HepG2 (cell line): ENCODE measurements around the gene FBXL4. TPM values are rescaled to one million over a fixed set of nuclear protein-coding genes. Genes with fewer than 3 reads are reported as not detected.

Source experiments
- ATAC-seq: fragments of 200-7000 bp; cut with Tn5 transposase; 3 replicates; pipeline ENCODE4 v1.9.1; 2020; ENCODE audit warnings: mild to moderate bottlenecking, moderate library complexity
- BruUV-seq: library from RNA; stranded (reverse); fragments of 400-500 nt; replicated peaks from 2 replicates; lab custom pipeline; 2021; lab: Mats Ljungman, UMichigan
- CTCF ChIA-PET: fragments of 300-600 bp; formaldehyde crosslinking; extraction: SDS; loops from one replicate; lab custom pipeline; 2021; ENCODE audit warnings: low total read pairs, inconsistent platforms, low intra/inter-chr PET ratio; lab: Yijun Ruan, JAX
- POLR2A ChIA-PET: fragments of 350-600 bp; sonication (Branson Sonifier 250); formaldehyde crosslinking; loops from one replicate; lab custom pipeline; 2020; ENCODE audit warnings: antibody characterized with exemption, inconsistent platforms; lab: Yijun Ruan, JAX
- DNase-seq: peaks from one replicate; pipeline ENCODE4 v3.0.0-alpha.2; 2015; ENCODE audit warnings: low spot score
- FAIRE-seq: peaks from 3 replicates; lab custom pipeline; 2011; peaks lifted over from hg19 to GRCh38; lab: Jason Lieb, UNC
- H2AFZ ChIP-seq: one replicate; pipeline ENCODE4 v1.6.1; 2011; ENCODE audit warnings: low read length, inconsistent platforms
- H3K27ac ChIP-seq: fragments of 300-600 bp; 3 replicates; pipeline ENCODE4 v1.8.0; 2011; ENCODE audit warnings: mixed run types, mild to moderate bottlenecking, mixed read lengths, low read length, inconsistent platforms; ENCODE audit not compliant: insufficient read depth; ENCODE audit errors: extremely low read length
- H3K27me3 ChIP-seq, 2 experiments: fragments of 200-600 bp in 1 of 2; 2 replicates in 1 of 2; 3 replicates in 1 of 2; pipeline versions ENCODE4 v1.6.0 to v1.8.0; 2011; ENCODE audit warnings: low read length in 2 of 2, mild to moderate bottlenecking in 2 of 2, moderate library complexity in 2 of 2, inconsistent platforms in 1 of 2; ENCODE audit not compliant: insufficient read depth in 2 of 2, control insufficient read depth in 1 of 2
- H3K36me3 ChIP-seq, 2 experiments: fragments of 200-600 bp in 1 of 2; replicated peaks in 1 of 2; 2 replicates in 1 of 2; 3 replicates in 1 of 2; pipeline versions ENCODE4 v1.5.1 to v1.8.0; 2011; ENCODE audit warnings: low read length in 2 of 2, inconsistent platforms in 1 of 2; ENCODE audit not compliant: insufficient read depth in 2 of 2, control insufficient read depth in 1 of 2
- H3K4me1 ChIP-seq: 2 replicates; pipeline ENCODE4 v1.5.1; 2012; ENCODE audit warnings: low read length, inconsistent platforms; ENCODE audit not compliant: insufficient read depth
- H3K4me2 ChIP-seq: 2 replicates; pipeline ENCODE4 v1.6.0; 2011; ENCODE audit warnings: low read depth, low read length, inconsistent platforms
- H3K4me3 ChIP-seq, 3 experiments: fragments of 200-600 bp in 1 of 3; sonication (generic), shearing (Covaris generic) in 1 of 3; replicated peaks in 1 of 3; 2 replicates each; pipeline ENCODE4 v1.5.1; 2011 to 2016; ENCODE audit warnings: low read length in 3 of 3, inconsistent platforms in 2 of 3, low read depth in 2 of 3, mild to moderate bottlenecking in 2 of 3, control low read depth in 1 of 3, mixed read lengths in 1 of 3; ENCODE audit not compliant: insufficient read depth in 1 of 3
- H3K79me2 ChIP-seq: one replicate; pipeline ENCODE4 v1.6.1; 2011; ENCODE audit warnings: low read length, inconsistent platforms; ENCODE audit not compliant: insufficient read depth
- H3K9ac ChIP-seq: 2 replicates; pipeline ENCODE4 v1.6.0; 2011; ENCODE audit warnings: mild to moderate bottlenecking, low read depth, low read length, inconsistent platforms; ENCODE audit not compliant: insufficient read depth
- H3K9me3 ChIP-seq: 2 replicates; pipeline ENCODE4 v1.5.1; 2012; ENCODE audit warnings: mild to moderate bottlenecking, low read length
- H4K20me1 ChIP-seq: 2 replicates; pipeline ENCODE4 v1.6.0; 2011; ENCODE audit warnings: inconsistent platforms, mild to moderate bottlenecking, low read length, moderate library complexity; ENCODE audit not compliant: insufficient read depth
- EZH2 ChIP-seq: conservative IDR thresholded peaks from 2 replicates; pipeline ENCODE4 v1.6.1; 2012; ENCODE audit warnings: mild to moderate bottlenecking, low read depth, low read length, moderate library complexity
- MNT ChIP-seq: fragments of 450-650 bp; IDR thresholded peaks from 2 replicates; pipeline ENCODE4 v1.6.1; 2016
- SMC3 ChIP-seq: IDR thresholded peaks from 2 replicates; pipeline ENCODE4 v1.6.1; 2011; ENCODE audit warnings: low read length, improper control_type of control experiment
- STAG1 ChIP-seq: sonication (generic); formaldehyde crosslinking; IDR thresholded peaks from 2 replicates; pipeline ENCODE4 v1.4.0; 2020; ENCODE audit warnings: missing genetic modification reagents
- ZNF652 ChIP-seq: IDR thresholded peaks from 2 replicates; pipeline ENCODE4 v1.6.1; 2016; ENCODE audit warnings: low read depth, borderline replicate concordance
- WGBS: methylation state at CpG from one replicate; pipeline ENCODE4 v1.1.6; 2017; ENCODE audit warnings: low lambda C conversion rate; 5-methylcytosine and 5-hydroxymethylcytosine counted together
- in situ Hi-C: cut with HindIII; loops from 2 replicates; pipeline ENCODE4 v1.10.0; 2017; ENCODE audit warnings: low pct_unique_long_range_greater_than_20kb; ENCODE audit not compliant: extremely low pct_ligation_motif_present
- intact Hi-C: fragments of 100-400 bp; cut with micrococcal nuclease; formaldehyde crosslinking; loops from one replicate; pipeline ENCODE4 v1.10.0; 2022; ENCODE audit not compliant: unreplicated experiment
- polyA plus RNA-seq, 8 experiments: library from polyadenylated mRNA; depleted of rRNA in 3 of 8; stranded (reverse) in 7 of 8; unstranded in 1 of 8; fragments of >200 nt; fragmentation: Illumina TruSeq in 4 of 8; extraction: Trizol in 4 of 8; gene quantifications; 2 replicates each; pipeline versions ENCODE4 v1.2.1 to v1.2.3, GENCODE V29; 2011 to 2016; ENCODE audit warnings: low read depth in 4 of 8, missing spikeins in 1 of 8, mixed read lengths in 1 of 8; ENCODE audit not compliant: insufficient read depth in 1 of 8
- total RNA-seq, 5 experiments: library from RNA; depleted of rRNA; stranded (reverse); fragments of >200 nt; fragmentation: Illumina TruSeq; extraction: Trizol; gene quantifications; 2 replicates each; pipeline ENCODE4 v1.2.3, GENCODE V29; 2016; ENCODE audit warnings: low read depth in 1 of 5
- TF ChIP-seq, protein P1 (sequence below): sonication (generic); formaldehyde crosslinking; IDR thresholded peaks from 2 replicates; pipeline ENCODE4 v1.8.0; 2022; ENCODE audit warnings: missing genetic modification reagents, low read depth, mild to moderate bottlenecking, borderline replicate concordance
- TF ChIP-seq, protein P2 (sequence below): sonication (generic); formaldehyde crosslinking; IDR thresholded peaks from 2 replicates; pipeline ENCODE4 v1.5.0; 2020; ENCODE audit warnings: mild to moderate bottlenecking, missing genetic modification reagents, moderate library complexity

FBXL4 gene
- total and polyA plus RNA-seq, 2 of the 13 experiments (the other 11 are each of a cell fraction or from before 2014, with no cell fraction given), result 13.2 to 17.6 TPM

DNA sequence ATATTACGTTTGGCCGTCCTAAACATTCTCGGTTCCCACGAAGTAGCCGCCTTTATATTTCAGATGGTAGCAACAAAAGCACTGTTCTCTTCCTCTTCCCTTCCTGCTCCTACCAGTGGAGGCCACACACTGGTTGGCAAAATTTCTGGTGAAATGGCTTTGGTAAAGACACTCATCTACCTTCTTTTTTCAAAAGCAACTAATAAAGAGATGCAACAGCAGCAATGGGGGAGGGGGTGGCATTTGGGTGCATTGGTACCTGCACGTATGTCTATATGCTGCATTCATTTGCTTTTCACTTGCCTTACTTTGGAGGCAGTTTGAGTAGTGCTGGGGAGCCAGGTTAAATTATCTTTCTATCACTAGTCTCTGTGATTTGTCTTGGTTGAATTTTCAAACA is 107.4 kb downstream of the FBXL4 start:
- no peak overlapping the region for H3K9ac ChIP-seq
- no peak overlapping the region for H3K4me3 ChIP-seq
- intact Hi-C loops, result no loop called here
- TF ChIP-seq, protein P1, sequence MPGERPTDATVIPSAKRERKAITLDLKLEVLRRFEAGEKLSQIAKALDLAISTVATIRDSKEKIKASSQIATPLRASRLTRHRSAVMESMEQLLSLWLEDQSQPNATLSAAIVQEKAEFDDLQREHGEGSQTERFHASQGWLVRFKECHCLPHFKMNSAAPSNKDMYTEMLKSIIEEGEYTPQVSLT, result no peak
- TF ChIP-seq, all 625 proteins: peak for 0
- ATAC-seq, result no peak
- no peak for DNase-seq
- H3K36me3 ChIP-seq, result no peaks in the 10 kb centered on the region
- WGBS, result 38% methylated on average over 6 of the region's 6 CpGs
- ChIA-PET POLR2A (no interaction called here), CTCF (no interaction called here)
- H4K20me1 ChIP-seq, result peaks cover under 1% of the 10 kb centered on the region; the same call in 1 of the 2 replicates
- in situ Hi-C loops, result loop anchor here (25.0 kb wide), 5 partner anchors 272 to 1778 kb away; no protein-coding TSS in a partner anchor
- H3K4me2 ChIP-seq, result no peak overlapping the region
- BruUV-seq, result no TSS peak
- H2AFZ ChIP-seq, result no peak overlapping the region
- peaks cover 3 to 76% of the 10 kb centered on the region in 2 experiments for H3K27me3 ChIP-seq
- no peaks in the 10 kb centered on the region for H3K79me2 ChIP-seq
- no peak overlapping the region for H3K27ac ChIP-seq
- H3K4me1 ChIP-seq, result peaks cover 7% of the 10 kb centered on the region; the same call in 1 of the 2 replicates
- no peaks in the 10 kb centered on the region for H3K9me3 ChIP-seq
- FAIRE-seq, result no peak

- TF ChIP-seq EZH2 (no peak), SMC3 (peak; percentile 41; the same call in 1 of the 2 replicates), ZNF652 (no peak), STAG1 (CRISPR knock-in tag) (peak; percentile 73), MNT (no peak)
- TF ChIP-seq, protein P2, sequence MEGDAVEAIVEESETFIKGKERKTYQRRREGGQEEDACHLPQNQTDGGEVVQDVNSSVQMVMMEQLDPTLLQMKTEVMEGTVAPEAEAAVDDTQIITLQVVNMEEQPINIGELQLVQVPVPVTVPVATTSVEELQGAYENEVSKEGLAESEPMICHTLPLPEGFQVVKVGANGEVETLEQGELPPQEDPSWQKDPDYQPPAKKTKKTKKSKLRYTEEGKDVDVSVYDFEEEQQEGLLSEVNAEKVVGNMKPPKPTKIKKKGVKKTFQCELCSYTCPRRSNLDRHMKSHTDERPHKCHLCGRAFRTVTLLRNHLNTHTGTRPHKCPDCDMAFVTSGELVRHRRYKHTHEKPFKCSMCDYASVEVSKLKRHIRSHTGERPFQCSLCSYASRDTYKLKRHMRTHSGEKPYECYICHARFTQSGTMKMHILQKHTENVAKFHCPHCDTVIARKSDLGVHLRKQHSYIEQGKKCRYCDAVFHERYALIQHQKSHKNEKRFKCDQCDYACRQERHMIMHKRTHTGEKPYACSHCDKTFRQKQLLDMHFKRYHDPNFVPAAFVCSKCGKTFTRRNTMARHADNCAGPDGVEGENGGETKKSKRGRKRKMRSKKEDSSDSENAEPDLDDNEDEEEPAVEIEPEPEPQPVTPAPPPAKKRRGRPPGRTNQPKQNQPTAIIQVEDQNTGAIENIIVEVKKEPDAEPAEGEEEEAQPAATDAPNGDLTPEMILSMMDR (CRISPR knock-in tag), result peak; percentile 58
- Histone ChIP-seq H3K36me3 (no peaks in the 10 kb centered on the region), H4K20me1 (no peaks in the 10 kb centered on the region; the same call in 1 of the 2 replicates), H3K9ac (no peak overlapping the region), H3K9me3 (no peaks in the 10 kb centered on the region), H2AFZ (no peak overlapping the region), H3K79me2 (no peaks in the 10 kb centered on the region), H3K4me1 (peaks cover 9% of the 10 kb centered on the region; the same call in 1 of the 2 replicates), H3K4me3 (no peak overlapping the region), H3K4me2 (no peak overlapping the region), H3K27me3 (peaks cover 5 to 77% of the 10 kb centered on the region in 2 experiments), H3K27ac (no peak overlapping the region)
- in situ Hi-C loops, result loop anchor here (25.0 kb wide), 5 partner anchors 272 to 1778 kb away; no protein-coding TSS in a partner anchor
- ATAC-seq (peak; percentile 65), DNase-seq (peak; percentile 27), FAIRE-seq (no peak)
- WGBS, result 8% methylated on average over 5 of the region's 5 CpGs
- no TSS peak for BruUV-seq
- POLR2A ChIA-PET, result no interaction called here
- intact Hi-C loops, result loop anchor here (2.0 to 5.0 kb wide), 2 partner anchors 208 to 1653 kb away; no protein-coding TSS in a partner anchor
- CTCF ChIA-PET, result no interaction called here
Observed at GRCh38 chr6:98839781-98840361, 107.9 kb downstream of the FBXL4 start.
